ENCODE results near the gene ADGRL2. TPM values are rescaled to one million over a fixed set of nuclear protein-coding genes. Genes with fewer than 3 reads are reported as not detected.

Gene ADGRL2
- total RNA-seq, 1 experiment from 2014 or later = 0.51 TPM

GRCh38 chr1:81834268-81834667, 33.5 kb downstream of the ADGRL2 start:
- DNase-seq (no peak), ATAC-seq (no peak)
- ChIA-PET POLR2A (ENCODE audit: unreplicated experiment) (no interaction called here), CTCF (interaction anchor here (0.5 kb wide), 1 partner anchor 18 kb away, joined by 5 read pairs; no protein-coding TSS in a partner anchor)
- Histone ChIP-seq H3K36me3 (ENCODE audit: low read depth, low read length) (no peaks in the 10 kb centered on the region), H4K20me1 (ENCODE audit: low read length) (no peaks in the 10 kb centered on the region), H3K4me1 (ENCODE audit: insufficient read depth, low read length) (no peaks in the 10 kb centered on the region), H3K9me2 (replicated peaks; ENCODE audit: low read length) (no peaks in the 10 kb centered on the region), H3K79me2 (ENCODE audit: low read length) (no peaks in the 10 kb centered on the region), H3F3A (ENCODE audit: low read length, unreplicated experiment) (no peaks in the 10 kb centered on the region), H3K27me3 (ENCODE audit: low read length) (peaks cover 81% of the 10 kb centered on the region), H3K9me3 (ENCODE audit: low read length) (no peaks in the 10 kb centered on the region), H2AFZ (ENCODE audit: low read length) (no peak overlapping the region), H3K27ac (ENCODE audit: low read length) (no peak overlapping the region), H3K9ac (ENCODE audit: low read length) (no peak overlapping the region), H3K4me3 (ENCODE audit: low read length) (no peak overlapping the region), H3K4me2 (ENCODE audit: low read length) (no peak overlapping the region)
- intact Hi-C loops (cut with micrococcal nuclease) = no loop called here
- TF ChIP-seq EZH2 (IDR thresholded peaks at IDR 0.05; ENCODE audit: low read length, unreplicated experiment) (no peak), EZH2phosphoT487 (IDR thresholded peaks at IDR 0.05; ENCODE audit: borderline replicate concordance, low read length) (no peak)
- BruUV-seq (replicated peaks) = no TSS peak

DNA sequence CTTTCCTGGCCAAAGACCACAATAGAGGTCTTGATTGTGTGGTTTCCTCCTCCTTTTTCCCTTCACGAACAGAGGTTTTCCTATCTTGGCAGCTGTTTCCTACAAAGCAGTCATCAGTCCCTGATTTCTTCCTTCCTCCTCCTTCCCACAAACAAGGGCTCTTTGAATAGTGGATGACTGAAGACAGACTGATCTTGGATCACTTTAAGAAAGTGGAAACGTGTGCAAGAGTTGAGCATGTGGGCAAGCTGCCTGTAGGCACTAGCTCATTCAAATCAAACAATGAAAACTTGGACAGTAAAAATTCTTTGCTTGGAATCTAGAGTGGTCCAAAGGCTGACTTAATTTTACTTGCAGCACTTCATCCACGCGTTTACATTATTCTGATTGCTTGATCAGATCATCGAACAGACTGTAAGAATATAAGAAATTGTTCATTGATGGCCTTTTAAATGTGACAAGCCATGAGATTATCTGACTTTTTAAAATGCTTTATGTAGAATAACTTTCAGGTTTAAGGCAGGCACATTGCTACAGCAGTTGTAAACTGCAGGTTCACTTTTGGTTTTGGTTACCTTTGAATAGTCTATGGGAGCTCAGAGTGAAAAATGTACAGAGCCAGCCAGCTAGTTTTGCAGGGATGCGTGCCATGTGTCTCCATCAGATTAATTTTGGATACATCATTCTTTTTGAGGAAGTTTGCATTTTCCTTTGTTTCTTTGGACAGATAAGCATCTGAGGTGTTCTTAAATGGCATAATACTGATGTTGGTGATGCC, 34.4 kb downstream of the ADGRL2 start:
- Histone ChIP-seq H3K36me3 (ENCODE audit: low read depth, low read length) (no peaks in the 10 kb centered on the region), H3K27ac (ENCODE audit: low read length) (no peak overlapping the region), H4K20me1 (ENCODE audit: low read length) (no peaks in the 10 kb centered on the region), H3K79me2 (ENCODE audit: low read length) (no peaks in the 10 kb centered on the region), H3K27me3 (ENCODE audit: low read length) (peaks cover 75% of the 10 kb centered on the region), H3F3A (ENCODE audit: low read length, unreplicated experiment) (no peaks in the 10 kb centered on the region), H3K4me1 (ENCODE audit: insufficient read depth, low read length) (no peaks in the 10 kb centered on the region), H3K4me2 (ENCODE audit: low read length) (no peak overlapping the region), H3K9me3 (ENCODE audit: low read length) (no peaks in the 10 kb centered on the region), H3K9ac (ENCODE audit: low read length) (no peak overlapping the region), H2AFZ (ENCODE audit: low read length) (no peak overlapping the region), H3K9me2 (replicated peaks; ENCODE audit: low read length) (no peaks in the 10 kb centered on the region), H3K4me3 (ENCODE audit: low read length) (no peak overlapping the region)
- ChIA-PET CTCF (interaction anchor here (0.5 kb wide), 1 partner anchor 17 kb away, joined by 5 read pairs; no protein-coding TSS in a partner anchor), POLR2A (ENCODE audit: unreplicated experiment) (no interaction called here)
- intact Hi-C loops (cut with micrococcal nuclease) = no loop called here
- no peak for ATAC-seq
- no peak for DNase-seq
- TF ChIP-seq EZH2 (IDR thresholded peaks at IDR 0.05; ENCODE audit: low read length, unreplicated experiment) (no peak), EZH2phosphoT487 (IDR thresholded peaks at IDR 0.05; ENCODE audit: borderline replicate concordance, low read length) (no peak), CTCF (conservative IDR thresholded peaks at IDR 0.05; ENCODE audit: low read depth, low read length) (no peak)
- BruUV-seq (replicated peaks) = no TSS peak

DNA sequence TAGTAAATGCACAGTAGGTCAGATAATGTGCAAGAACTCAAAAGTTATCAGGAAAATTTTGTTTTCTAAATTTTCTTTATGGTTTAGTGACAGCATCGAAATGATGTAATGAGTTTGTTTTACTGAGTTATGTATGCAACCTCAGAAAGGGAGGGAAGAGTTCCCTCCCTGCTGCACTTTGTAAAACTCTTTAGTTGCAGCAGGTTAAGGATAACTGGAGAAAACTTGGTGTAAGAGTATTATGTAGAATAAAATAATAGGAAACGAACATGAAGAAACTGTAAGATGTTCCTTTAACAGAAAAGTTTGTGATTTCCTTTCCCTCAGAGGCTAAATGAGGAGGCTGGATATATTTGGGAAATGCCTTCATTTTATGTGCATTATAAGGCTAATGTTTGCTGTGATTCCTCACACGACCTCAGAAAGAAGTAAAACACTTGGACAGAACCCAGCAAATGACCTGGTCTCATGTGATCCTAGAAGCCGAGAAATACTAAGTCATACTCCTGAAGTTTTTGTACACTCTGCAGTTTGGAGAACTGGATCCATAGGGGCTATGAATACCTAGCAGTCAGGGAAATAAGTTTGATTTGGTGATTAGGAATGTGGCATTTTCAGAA, 35.4 kb downstream of the ADGRL2 start:
- no peaks in the 10 kb centered on the region for H3K36me3 ChIP-seq (ENCODE audit: low read depth, low read length)
- H3K4me2 ChIP-seq (ENCODE audit: low read length) = no peak overlapping the region
- no peak overlapping the region for H3K9ac ChIP-seq (ENCODE audit: low read length)
- BruUV-seq (replicated peaks) = no TSS peak
- H3K9me3 ChIP-seq (ENCODE audit: low read length) = no peaks in the 10 kb centered on the region
- intact Hi-C loops (cut with micrococcal nuclease) = no loop called here
- TF ChIP-seq EZH2phosphoT487 (IDR thresholded peaks at IDR 0.05; ENCODE audit: borderline replicate concordance, low read length) (no peak), EZH2 (IDR thresholded peaks at IDR 0.05; ENCODE audit: low read length, unreplicated experiment) (no peak), CTCF (conservative IDR thresholded peaks at IDR 0.05; ENCODE audit: low read depth, low read length) (no peak)
- DNase-seq (no peak), ATAC-seq (no peak)
- H3K79me2 ChIP-seq (ENCODE audit: low read length) = no peaks in the 10 kb centered on the region
- peaks cover 78% of the 10 kb centered on the region for H3K27me3 ChIP-seq (ENCODE audit: low read length)
- H3K4me1 ChIP-seq (ENCODE audit: insufficient read depth, low read length) = no peaks in the 10 kb centered on the region
- POLR2A ChIA-PET (ENCODE audit: unreplicated experiment) = no interaction called here
- CTCF ChIA-PET = no interaction called here
- H3K4me3 ChIP-seq (ENCODE audit: low read length) = no peak overlapping the region
- H3F3A ChIP-seq (ENCODE audit: low read length, unreplicated experiment) = no peaks in the 10 kb centered on the region
- no peak overlapping the region for H2AFZ ChIP-seq (ENCODE audit: low read length)
- H3K9me2 ChIP-seq (replicated peaks; ENCODE audit: low read length) = no peaks in the 10 kb centered on the region
- H4K20me1 ChIP-seq (ENCODE audit: low read length) = no peaks in the 10 kb centered on the region
- H3K27ac ChIP-seq (ENCODE audit: low read length) = no peak overlapping the region

Measured in PC-3 (cell line).